DOHH2 (cell line): ENCODE data around the gene TTYH1.

Source experiments
- H3F3A ChIP-seq: fragments of 200-600 bp; sonication (generic), shearing (Covaris generic); 2 replicates; pipeline ENCODE4 v1.6.0; 2016; ENCODE audit warnings: antibody characterized with exemption, mild to moderate bottlenecking; ENCODE audit not compliant: control insufficient read depth, insufficient read depth
- H3K27ac ChIP-seq: fragments of 200-600 bp; sonication (generic); 2 replicates; pipeline ENCODE4 v1.5.1; 2014; ENCODE audit warnings: low read depth, mild to moderate bottlenecking, low read length, moderate library complexity
- H3K27me3 ChIP-seq: fragments of 200-600 bp; sonication (generic); 2 replicates; pipeline ENCODE4 v1.6.1; 2014; ENCODE audit warnings: mild to moderate bottlenecking, low read length, mixed read lengths; ENCODE audit not compliant: control insufficient read depth
- H3K36me3 ChIP-seq: fragments of 200-600 bp; sonication (generic); 2 replicates; pipeline ENCODE4 v1.6.1; 2014; ENCODE audit warnings: mild to moderate bottlenecking, low read length, moderate library complexity, mixed read lengths; ENCODE audit not compliant: control insufficient read depth
- H3K4me1 ChIP-seq: fragments of 200-600 bp; sonication (generic); 2 replicates; pipeline ENCODE4 v1.6.1; 2014; ENCODE audit warnings: mild to moderate bottlenecking, low read length, mixed read lengths; ENCODE audit not compliant: control insufficient read depth
- H3K4me2 ChIP-seq: fragments of 200-600 bp; sonication (generic); 2 replicates; pipeline ENCODE4 v1.6.0; 2014; ENCODE audit warnings: mild to moderate bottlenecking, low read length, moderate library complexity
- H3K4me3 ChIP-seq: fragments of 200-600 bp; sonication (generic); 2 replicates; pipeline ENCODE4 v1.5.1; 2014; ENCODE audit warnings: mild to moderate bottlenecking, low read length, mixed read lengths
- H3K79me2 ChIP-seq: fragments of 200-600 bp; sonication (generic); 2 replicates; pipeline ENCODE4 v1.6.1; 2014; ENCODE audit warnings: mild to moderate bottlenecking, low read length, mixed read lengths; ENCODE audit not compliant: control insufficient read depth
- H3K9me2 ChIP-seq: fragments of 200-600 bp; sonication (generic); replicated peaks from 2 replicates; pipeline ENCODE4 v1.6.1; 2014; ENCODE audit warnings: mild to moderate bottlenecking, low read length, mixed read lengths; ENCODE audit not compliant: control insufficient read depth
- H3K9me3 ChIP-seq: fragments of 200-600 bp; sonication (generic); 2 replicates; pipeline ENCODE4 v1.6.1; 2014; ENCODE audit warnings: antibody characterized with exemption, low read length, mixed read lengths; ENCODE audit not compliant: control insufficient read depth, insufficient read depth
- H4K20me1 ChIP-seq: fragments of 200-600 bp; sonication (generic); 2 replicates; pipeline ENCODE4 v1.6.0; 2014; ENCODE audit warnings: low read depth, mild to moderate bottlenecking, antibody characterized with exemption, low read length, moderate library complexity; ENCODE audit not compliant: control insufficient read depth, insufficient read depth
- EZH2phosphoT487 ChIP-seq: fragments of 200-600 bp; sonication (generic); IDR thresholded peaks from 2 replicates; pipeline ENCODE4 v1.6.1; 2017; ENCODE audit warnings: borderline replicate concordance, mild to moderate bottlenecking, antibody characterized with exemption, low read length, moderate library complexity, mixed read lengths
- TF ChIP-seq, protein P1 (sequence below): fragments of 200-600 bp; sonication (generic); IDR thresholded peaks from one replicate; pipeline ENCODE4 v1.5.1; 2014; ENCODE audit warnings: antibody characterized with exemption, mild to moderate bottlenecking, low read depth, low read length; ENCODE audit not compliant: poor library complexity, severe bottlenecking

The TTYH1 gene

DNA sequence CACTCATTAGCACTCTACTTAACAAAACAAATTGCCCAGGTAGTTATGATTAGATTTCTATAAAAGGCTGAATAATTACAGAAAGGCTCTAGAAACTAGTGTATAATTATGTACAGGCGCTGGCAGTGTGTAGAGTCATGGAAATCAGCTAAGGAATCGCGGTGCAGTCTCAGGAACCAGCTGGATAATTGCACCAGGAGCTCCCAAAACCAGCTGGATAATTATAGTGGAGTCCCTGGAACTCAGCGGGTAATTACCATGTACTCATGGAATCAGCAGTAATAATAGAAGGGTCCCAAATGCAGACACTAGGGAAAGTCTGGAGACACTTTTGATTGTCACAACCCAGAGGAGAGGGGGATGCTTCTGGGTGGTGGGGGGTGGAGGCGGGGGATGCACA, 23.2 kb upstream of the TTYH1 start:
- no peaks in the 10 kb centered on the region for H3K79me2 ChIP-seq
- peaks cover 44% of the 10 kb centered on the region for H3K4me1 ChIP-seq
- no peak for TF ChIP-seq EZH2phosphoT487
- TF ChIP-seq, protein P1, sequence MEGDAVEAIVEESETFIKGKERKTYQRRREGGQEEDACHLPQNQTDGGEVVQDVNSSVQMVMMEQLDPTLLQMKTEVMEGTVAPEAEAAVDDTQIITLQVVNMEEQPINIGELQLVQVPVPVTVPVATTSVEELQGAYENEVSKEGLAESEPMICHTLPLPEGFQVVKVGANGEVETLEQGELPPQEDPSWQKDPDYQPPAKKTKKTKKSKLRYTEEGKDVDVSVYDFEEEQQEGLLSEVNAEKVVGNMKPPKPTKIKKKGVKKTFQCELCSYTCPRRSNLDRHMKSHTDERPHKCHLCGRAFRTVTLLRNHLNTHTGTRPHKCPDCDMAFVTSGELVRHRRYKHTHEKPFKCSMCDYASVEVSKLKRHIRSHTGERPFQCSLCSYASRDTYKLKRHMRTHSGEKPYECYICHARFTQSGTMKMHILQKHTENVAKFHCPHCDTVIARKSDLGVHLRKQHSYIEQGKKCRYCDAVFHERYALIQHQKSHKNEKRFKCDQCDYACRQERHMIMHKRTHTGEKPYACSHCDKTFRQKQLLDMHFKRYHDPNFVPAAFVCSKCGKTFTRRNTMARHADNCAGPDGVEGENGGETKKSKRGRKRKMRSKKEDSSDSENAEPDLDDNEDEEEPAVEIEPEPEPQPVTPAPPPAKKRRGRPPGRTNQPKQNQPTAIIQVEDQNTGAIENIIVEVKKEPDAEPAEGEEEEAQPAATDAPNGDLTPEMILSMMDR, result no peak
- peaks cover 10% of the 10 kb centered on the region for H4K20me1 ChIP-seq
- H3F3A ChIP-seq, result peaks cover 19% of the 10 kb centered on the region
- H3K27me3 ChIP-seq, result peaks cover 45% of the 10 kb centered on the region
- H3K27ac ChIP-seq, result no peak overlapping the region
- no peak overlapping the region for H3K4me2 ChIP-seq
- H3K36me3 ChIP-seq, result no peaks in the 10 kb centered on the region
- no peak overlapping the region for H3K4me3 ChIP-seq
- no peaks in the 10 kb centered on the region for H3K9me2 ChIP-seq
- no peaks in the 10 kb centered on the region for H3K9me3 ChIP-seq

DNA sequence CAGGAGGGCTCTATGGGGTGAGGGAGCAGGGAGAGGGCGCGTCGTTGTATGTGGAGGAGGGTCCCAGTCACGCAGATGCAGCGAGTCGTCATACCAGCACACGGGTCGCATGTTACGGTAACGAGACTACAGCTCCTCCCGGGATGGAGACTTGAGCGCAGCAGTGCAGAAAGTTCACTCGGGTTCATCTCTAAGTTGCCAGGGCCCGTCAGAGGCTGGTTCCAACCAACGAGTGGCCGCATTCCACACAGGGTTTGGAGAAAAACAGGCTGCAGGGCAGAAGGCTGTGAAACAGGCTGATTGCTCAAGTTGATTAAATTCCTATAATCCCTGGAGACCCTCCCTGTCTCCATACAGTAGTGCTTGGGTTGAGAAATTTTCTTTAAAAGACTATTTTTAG, 21.9 kb upstream of the TTYH1 start:
- Histone ChIP-seq H3K27me3 (peaks cover 38% of the 10 kb centered on the region), H3K4me2 (no peak overlapping the region), H3K36me3 (no peaks in the 10 kb centered on the region), H4K20me1 (peaks cover 10% of the 10 kb centered on the region), H3K4me3 (no peak overlapping the region), H3K9me2 (no peaks in the 10 kb centered on the region), H3K27ac (no peak overlapping the region), H3K79me2 (no peaks in the 10 kb centered on the region), H3K9me3 (no peaks in the 10 kb centered on the region), H3K4me1 (peaks cover 33% of the 10 kb centered on the region), H3F3A (peaks cover 11% of the 10 kb centered on the region)
- no peak for TF ChIP-seq EZH2phosphoT487
- TF ChIP-seq, protein P1, result no peak

DNA sequence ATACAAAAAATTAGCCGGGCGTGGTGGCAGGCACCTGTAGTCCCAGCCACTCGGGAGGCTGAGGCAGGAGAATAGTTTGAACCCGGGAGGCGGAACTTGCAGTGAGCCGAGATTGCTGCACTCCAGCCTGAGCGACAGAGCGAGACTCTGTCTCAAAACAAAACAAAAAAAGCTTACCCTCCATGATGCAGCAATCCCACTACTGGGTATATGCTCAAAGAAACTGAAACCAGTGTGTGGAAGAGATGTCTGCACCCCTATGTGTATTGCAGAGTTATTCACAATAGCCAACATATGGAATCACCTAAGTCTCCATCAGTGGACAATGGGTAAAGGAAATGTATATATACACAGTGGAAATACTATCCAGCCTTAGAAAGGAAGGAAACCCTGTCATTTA, 19.6 kb upstream of the TTYH1 start:
- no peaks in the 10 kb centered on the region for H3K79me2 ChIP-seq
- no peaks in the 10 kb centered on the region for H3K9me3 ChIP-seq
- H3K36me3 ChIP-seq, result no peaks in the 10 kb centered on the region
- H3K4me1 ChIP-seq, result peaks cover 10% of the 10 kb centered on the region
- no peak for TF ChIP-seq EZH2phosphoT487
- TF ChIP-seq, protein P1, result no peak
- no peak overlapping the region for H3K4me3 ChIP-seq
- no peaks in the 10 kb centered on the region for H3K9me2 ChIP-seq
- no peak overlapping the region for H3K27ac ChIP-seq
- no peak overlapping the region for H3K4me2 ChIP-seq
- H4K20me1 ChIP-seq, result peaks cover 4% of the 10 kb centered on the region; the same call in 1 of the 2 replicates
- no peaks in the 10 kb centered on the region for H3F3A ChIP-seq
- peaks cover 27% of the 10 kb centered on the region for H3K27me3 ChIP-seq
